H1 (cell line): ENCODE results near the gene ITPKA. TPM values are rescaled to one million over a fixed set of nuclear protein-coding genes. Genes with fewer than 3 reads are reported as not detected.

Source experiments
- CTCF ChIA-PET: fragments of 300-600 bp; sonication (Branson Sonifier 250); formaldehyde crosslinking; loops from one replicate; lab custom pipeline; 2021; ENCODE audit not compliant: partially characterized antibody; lab: Charles Lee
- POLR2A ChIA-PET: fragments of 300-600 bp; sonication (Branson Sonifier 250); formaldehyde crosslinking; loops from one replicate; lab custom pipeline; 2021; ENCODE audit warnings: inconsistent platforms; ENCODE audit not compliant: partially characterized antibody; lab: Charles Lee
- DNase-seq, 2 experiments: peaks; one replicate each; pipeline versions ENCODE4 v3.0.0 to v3.0.0-alpha.2; 2010 to 2022; ENCODE audit warnings: low spot score in 2 of 2, low read depth in 1 of 2, mixed read lengths in 1 of 2
- FAIRE-seq: peaks from 2 replicates; lab custom pipeline; 2011; peaks lifted over from hg19 to GRCh38; lab: Jason Lieb, UNC
- H2AFZ ChIP-seq: 2 replicates; pipeline ENCODE4 v1.8.1; 2012; ENCODE audit warnings: low read length, inconsistent platforms
- H2AK5ac ChIP-seq: 2 replicates; pipeline ENCODE4 v1.6.1; 2013; ENCODE audit warnings: low read depth, low read length
- H2BK120ac ChIP-seq: replicated peaks from 2 replicates; pipeline ENCODE3; 2013; ENCODE audit warnings: low read depth, low read length, inconsistent platforms
- H2BK12ac ChIP-seq: 2 replicates; pipeline ENCODE4 v1.6.1; 2013; ENCODE audit warnings: low read depth, low read length
- H2BK15ac ChIP-seq: 2 replicates; pipeline ENCODE4 v1.6.1; 2013; ENCODE audit warnings: low read length
- H2BK20ac ChIP-seq: 2 replicates; pipeline ENCODE4 v1.6.1; 2013; ENCODE audit warnings: low read length
- H2BK5ac ChIP-seq: 2 replicates; pipeline ENCODE4 v1.6.1; 2013; ENCODE audit warnings: low read depth, low read length
- H3K14ac ChIP-seq: 2 replicates; pipeline ENCODE4 v1.6.1; 2013; ENCODE audit warnings: inconsistent platforms; ENCODE audit not compliant: insufficient read length
- H3K18ac ChIP-seq: 2 replicates; pipeline ENCODE4 v1.6.1; 2013; ENCODE audit warnings: low read length; ENCODE audit errors: extremely low read depth
- H3K23ac ChIP-seq: 2 replicates; pipeline ENCODE4 v1.6.1; 2013; ENCODE audit warnings: inconsistent platforms; ENCODE audit not compliant: insufficient read length
- H3K23me2 ChIP-seq: 2 replicates; pipeline ENCODE4 v1.6.1; 2013; ENCODE audit warnings: low read depth, low read length
- H3K27ac ChIP-seq: 2 replicates; pipeline ENCODE4 v1.6.1; 2011; ENCODE audit warnings: low read depth, low read length, inconsistent platforms
- H3K27me3 ChIP-seq, 4 experiments: replicated peaks in 1 of 4; 1 replicate in 1 of 4; 2 replicates in 3 of 4; pipeline versions ENCODE4 v1.6.1 to v1.8.1; 2011 to 2013; ENCODE audit warnings: low read length in 3 of 4, mild to moderate bottlenecking in 3 of 4, inconsistent platforms in 2 of 4, mixed read lengths in 2 of 4, moderate library complexity in 1 of 4; ENCODE audit not compliant: control insufficient read depth in 3 of 4, insufficient read depth in 3 of 4; ENCODE audit errors: extremely low read depth in 1 of 4
- H3K36me3 ChIP-seq, 4 experiments: 2 replicates each; pipeline versions ENCODE4 v1.6.1 to v1.8.1; 2011 to 2013; ENCODE audit warnings: mild to moderate bottlenecking in 4 of 4, low read length in 3 of 4, moderate library complexity in 2 of 4, control low read depth in 1 of 4, inconsistent platforms in 1 of 4; ENCODE audit not compliant: insufficient read depth in 4 of 4, control insufficient read depth in 2 of 4
- H3K4ac ChIP-seq: replicated peaks from 2 replicates; pipeline ENCODE3; 2013; ENCODE audit warnings: low read length, low read depth, mixed read lengths, inconsistent platforms; ENCODE audit not compliant: insufficient read length
- H3K4me1 ChIP-seq, 4 experiments: replicated peaks in 1 of 4; 1 replicate in 1 of 4; 2 replicates in 3 of 4; pipeline versions ENCODE4 v1.6.1 to v1.8.1; 2011 to 2013; ENCODE audit warnings: low read length in 3 of 4, inconsistent platforms in 2 of 4, mixed read lengths in 1 of 4; ENCODE audit not compliant: insufficient read depth in 4 of 4, control insufficient read depth in 3 of 4
- H3K4me2 ChIP-seq, 2 experiments: 2 replicates each; pipeline versions ENCODE4 v1.6.1 to v1.8.1; 2011 to 2013; ENCODE audit warnings: low read depth in 2 of 2, low read length in 2 of 2, control low read depth in 1 of 2, inconsistent platforms in 1 of 2, mild to moderate bottlenecking in 1 of 2; ENCODE audit not compliant: insufficient read depth in 1 of 2
- H3K4me3 ChIP-seq, 4 experiments: fragments of 200-600, 300-600 bp in 1 of 4; sonication (generic), shearing (Covaris generic), sonication (Bioruptor Twin) in 1 of 4; 2 replicates each; pipeline versions ENCODE4 v1.5.1 to v1.8.1; 2011 to 2016; ENCODE audit warnings: low read length in 4 of 4, low read depth in 3 of 4, control low read depth in 2 of 4, inconsistent platforms in 2 of 4, mild to moderate bottlenecking in 2 of 4, mixed read lengths in 1 of 4, moderate library complexity in 1 of 4; ENCODE audit not compliant: insufficient read depth in 2 of 4; ENCODE audit errors: extremely low read depth in 1 of 4
- H3K56ac ChIP-seq: replicated peaks from 2 replicates; pipeline ENCODE3; 2013; ENCODE audit warnings: low read depth, mild to moderate bottlenecking, mixed read lengths, low read length, inconsistent platforms; ENCODE audit not compliant: insufficient read length
- H3K79me1 ChIP-seq: 2 replicates; pipeline ENCODE4 v1.6.1; 2013; ENCODE audit warnings: low read depth, low read length, control low read depth
- H3K79me2 ChIP-seq, 2 experiments: 2 replicates each; pipeline versions ENCODE4 v1.6.1 to v1.8.1; 2012 to 2013; ENCODE audit warnings: low read length in 2 of 2, mild to moderate bottlenecking in 2 of 2, inconsistent platforms in 1 of 2; ENCODE audit not compliant: insufficient read depth in 2 of 2, control insufficient read depth in 1 of 2
- H3K9ac ChIP-seq, 4 experiments: replicated peaks in 1 of 4; 1 replicate in 1 of 4; 2 replicates in 3 of 4; pipeline versions ENCODE4 v1.6.1 to v1.8.1; 2011 to 2013; ENCODE audit warnings: low read depth in 3 of 4, low read length in 3 of 4, control low read depth in 2 of 4, mild to moderate bottlenecking in 2 of 4, moderate library complexity in 2 of 4, inconsistent platforms in 1 of 4; ENCODE audit errors: extremely low read depth in 1 of 4
- H3K9me3 ChIP-seq, 2 experiments: 2 replicates each; pipeline versions ENCODE4 v1.6.1 to v1.8.1; 2012 to 2013; ENCODE audit warnings: mild to moderate bottlenecking in 2 of 2, moderate library complexity in 2 of 2, control low read depth in 1 of 2, inconsistent platforms in 1 of 2, low read depth in 1 of 2, low read length in 1 of 2, mixed read lengths in 1 of 2; ENCODE audit not compliant: insufficient read depth in 2 of 2
- H4K20me1 ChIP-seq, 2 experiments: replicated peaks in 1 of 2; 2 replicates each; pipeline versions ENCODE3 to v1.8.1; 2011 to 2013; ENCODE audit warnings: inconsistent platforms in 2 of 2, low read length in 2 of 2, mild to moderate bottlenecking in 1 of 2; ENCODE audit not compliant: insufficient read depth in 2 of 2, control insufficient read depth in 1 of 2
- H4K5ac ChIP-seq: 2 replicates; pipeline ENCODE4 v1.6.1; 2013; ENCODE audit warnings: low read length, low read depth, mixed read lengths, inconsistent platforms; ENCODE audit not compliant: insufficient read length
- H4K8ac ChIP-seq: 2 replicates; pipeline ENCODE4 v1.8.0; 2013; ENCODE audit warnings: mild to moderate bottlenecking, moderate library complexity, low read length, inconsistent platforms; ENCODE audit not compliant: insufficient read depth; ENCODE audit errors: extremely low read depth
- H4K91ac ChIP-seq: replicated peaks from 2 replicates; pipeline ENCODE3; 2013; ENCODE audit warnings: low read length, mixed read lengths, inconsistent platforms; ENCODE audit not compliant: insufficient read length
- CEBPB ChIP-seq: IDR thresholded peaks from 2 replicates; pipeline ENCODE4 v1.6.1; 2012; ENCODE audit warnings: low read depth, low read length
- CTBP2 ChIP-seq: IDR thresholded peaks from 2 replicates; pipeline ENCODE4 v1.7.0; 2011; ENCODE audit warnings: borderline replicate concordance, mild to moderate bottlenecking, moderate library complexity, mixed read lengths, low read length; ENCODE audit not compliant: insufficient read depth, insufficient read length
- HDAC2 ChIP-seq, 2 experiments: fragments of 300-600 bp in 1 of 2; sonication (generic) in 1 of 2; IDR thresholded peaks; 2 replicates each; pipeline ENCODE4 v1.6.1; 2011 to 2012; ENCODE audit warnings: low read depth in 2 of 2, low read length in 2 of 2, mild to moderate bottlenecking in 2 of 2, moderate library complexity in 2 of 2, borderline replicate concordance in 1 of 2, inconsistent platforms in 1 of 2
- JUND ChIP-seq: IDR thresholded peaks from 2 replicates; pipeline ENCODE4 v1.6.1; 2011; ENCODE audit warnings: mild to moderate bottlenecking, improper control_type of control experiment, low read length
- SIX5 ChIP-seq: IDR thresholded peaks from 2 replicates; pipeline ENCODE4 v1.6.1; 2011; ENCODE audit warnings: mild to moderate bottlenecking, low read depth, low read length
- SP4 ChIP-seq: IDR thresholded peaks from 2 replicates; pipeline ENCODE4 v1.6.1; 2012; ENCODE audit warnings: low read length, inconsistent platforms
- SRF ChIP-seq: IDR thresholded peaks from 2 replicates; pipeline ENCODE4 v1.6.1; 2011; ENCODE audit warnings: mild to moderate bottlenecking, low read depth, low read length, moderate library complexity
- TAF7 ChIP-seq: optimal IDR thresholded peaks from 2 replicates; pipeline ENCODE3; 2011; ENCODE audit warnings: low read depth, mild to moderate bottlenecking, inconsistent platforms, low read length, moderate library complexity, borderline replicate concordance
- TEAD4 ChIP-seq: IDR thresholded peaks from 2 replicates; pipeline ENCODE4 v1.6.1; 2012; ENCODE audit warnings: low read depth, low read length, inconsistent platforms, mixed read lengths
- polyA plus RNA-seq, 7 experiments: library from polyadenylated mRNA; depleted of rRNA in 3 of 7; stranded (reverse) in 5 of 7; unstranded in 2 of 7; fragments of >200 nt in 5 of 7; fragments of 200-250 nt in 2 of 7; gene quantifications; 1 replicate in 5 of 7; 2 replicates in 1 of 7; 4 replicates in 1 of 7; pipeline versions ENCODE4 v1.2.1 to v1.2.3, GENCODE V29; 2011 to 2013; ENCODE audit warnings: missing spikeins in 2 of 7, mixed read lengths in 2 of 7
- total RNA-seq: library from RNA; stranded (reverse); fragmentation: NEBNext Ultra II Directional; extraction: Animal tissue kit (Norgen Biotek cat#: 25700); gene quantifications from 2 replicates; pipeline ENCODE4 v1.2.1, GENCODE V29; 2021
- TF ChIP-seq, protein P1 (sequence below): IDR thresholded peaks from 2 replicates; pipeline ENCODE4 v1.6.1; 2011; ENCODE audit warnings: low read length, improper control_type of control experiment

ITPKA gene
- total and polyA plus RNA-seq, 2 of the 8 experiments (the other 6 are each of a cell fraction or from before 2014, with no cell fraction given): 0.39 to 0.99 TPM

DNA sequence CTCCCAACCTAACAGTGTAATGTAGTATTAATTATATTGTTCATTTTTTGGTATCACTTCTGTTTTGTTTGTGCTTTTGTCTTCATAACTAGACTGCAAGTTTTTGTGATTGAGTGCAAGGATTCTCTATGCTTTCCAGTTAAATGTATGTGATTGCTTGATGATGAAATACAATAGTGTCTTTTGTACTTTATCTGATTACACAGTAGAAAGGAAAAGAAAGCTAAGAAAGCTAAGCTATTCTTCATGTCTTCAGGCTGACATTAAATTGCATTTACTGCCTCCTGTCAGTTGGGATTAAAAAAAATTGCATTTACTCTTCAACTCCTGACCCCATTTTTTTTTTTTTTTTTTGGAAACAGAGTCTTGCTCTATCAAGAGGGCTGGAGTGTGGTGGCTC is 48.3 kb upstream of the ITPKA start:
- DNase-seq (no peak), FAIRE-seq (no peak)
- Histone ChIP-seq H3K18ac (no peak overlapping the region), H3K79me2 (peaks cover 0 to 6% of the 10 kb centered on the region in 2 experiments; a peak in 1 of 4 replicates), H2BK20ac (no peak overlapping the region), H3K56ac (no peak overlapping the region), H3K23me2 (no peaks in the 10 kb centered on the region), H2BK15ac (no peak overlapping the region), H4K91ac (no peak overlapping the region), H4K8ac (no peak overlapping the region), H3K79me1 (no peaks in the 10 kb centered on the region), H2BK120ac (no peak overlapping the region), H2AFZ (no peak overlapping the region), H2BK5ac (no peak overlapping the region), H2AK5ac (no peak overlapping the region), H3K27me3 (no peaks in the 10 kb centered on the region), H3K9me3 (no peaks in the 10 kb centered on the region), H3K23ac (no peak overlapping the region), H3K27ac (no peak overlapping the region), H3K4ac (no peak overlapping the region), H2BK12ac (no peak overlapping the region), H4K5ac (no peak overlapping the region), H3K4me2 (no peak overlapping the region), H3K4me3 (no peak overlapping the region), H3K36me3 (peaks cover 0 to 12% (median 4%) of the 10 kb centered on the region in 4 experiments; a peak in 5 of 8 replicates), H3K4me1 (no peaks in the 10 kb centered on the region), H4K20me1 (peaks cover 0 to 2% of the 10 kb centered on the region in 2 experiments), H3K9ac (no peak overlapping the region), H3K14ac (no peak overlapping the region)
- no peak for TF ChIP-seq SP4
- TF ChIP-seq CTBP2: no peak
- no peak for TF ChIP-seq SIX5
- no peak for TF ChIP-seq CEBPB
- TF ChIP-seq TAF7: no peak
- TF ChIP-seq TEAD4: no peak
- no peak for TF ChIP-seq SRF
- TF ChIP-seq, protein P1, sequence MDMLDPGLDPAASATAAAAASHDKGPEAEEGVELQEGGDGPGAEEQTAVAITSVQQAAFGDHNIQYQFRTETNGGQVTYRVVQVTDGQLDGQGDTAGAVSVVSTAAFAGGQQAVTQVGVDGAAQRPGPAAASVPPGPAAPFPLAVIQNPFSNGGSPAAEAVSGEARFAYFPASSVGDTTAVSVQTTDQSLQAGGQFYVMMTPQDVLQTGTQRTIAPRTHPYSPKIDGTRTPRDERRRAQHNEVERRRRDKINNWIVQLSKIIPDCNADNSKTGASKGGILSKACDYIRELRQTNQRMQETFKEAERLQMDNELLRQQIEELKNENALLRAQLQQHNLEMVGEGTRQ: no peak
- no peak for TF ChIP-seq JUND
- TF ChIP-seq HDAC2 (IDR thresholded peaks at IDR 0.05; ENCODE audit: borderline replicate concordance in 1 of 2, low read depth in 2 of 2, low read length in 2 of 2): no peak
- ChIA-PET POLR2A (interaction anchor here (0.6 to 0.7 kb wide), 2 partner anchors 15 to 33 kb away, joined by 3 to 5 read pairs; no protein-coding TSS in a partner anchor), CTCF (interaction anchor here (0.6 kb wide), 1 partner anchor 301 kb away, joined by 3 read pairs; no protein-coding TSS in a partner anchor)
